GM12878 (cell line): ENCODE measurements around the gene LDLRAD3. TPM values are rescaled to one million over a fixed set of nuclear protein-coding genes. Genes with fewer than 3 reads are reported as not detected.

Experiments
- ATAC-seq: fragments of 200-7000 bp; cut with Tn5 transposase; 3 replicates; pipeline ENCODE4 v1.9.1; 2020; ENCODE audit warnings: mild to moderate bottlenecking, moderate library complexity
- BruUV-seq: library from RNA; stranded (reverse); fragments of 400-500 nt; replicated peaks from 2 replicates; lab custom pipeline; 2021; lab: Mats Ljungman, UMichigan
- CTCF ChIA-PET: fragments of 300-600 bp; sonication (Branson Sonifier 250); formaldehyde crosslinking; extraction: SDS; loops from one replicate; lab custom pipeline; 2021; ENCODE audit warnings: inconsistent platforms; lab: Yijun Ruan, JAX
- POLR2A ChIA-PET: fragments of 350-600 bp; formaldehyde crosslinking; extraction: SDS; loops from one replicate; lab custom pipeline; 2021; ENCODE audit warnings: inconsistent platforms; lab: Charles Lee
- RAD21 ChIA-PET: fragments of 300-600 bp; sonication (Branson Sonifier 250); formaldehyde crosslinking; loops from one replicate; lab custom pipeline; 2023; ENCODE audit warnings: antibody characterized with exemption; ENCODE audit not compliant: unreplicated experiment; lab: Charles Lee
- SMC1A ChIA-PET: fragments of 300-600 bp; sonication (Branson Sonifier 250); formaldehyde crosslinking; loops from one replicate; lab custom pipeline; 2023; ENCODE audit not compliant: unreplicated experiment, uncharacterized antibody; lab: Charles Lee
- DNase-seq: peaks from one replicate; pipeline ENCODE4 v3.0.0-alpha.2; 2011; ENCODE audit warnings: low read depth, low spot score
- FAIRE-seq: peaks from 3 replicates; lab custom pipeline; 2011; peaks lifted over from hg19 to GRCh38; lab: Jason Lieb, UNC
- H2AFZ ChIP-seq: 2 replicates; pipeline ENCODE4 v1.6.0; 2011; ENCODE audit warnings: low read depth, low read length, control low read depth; ENCODE audit not compliant: control insufficient read depth
- H3K27ac ChIP-seq: 2 replicates; pipeline ENCODE4 v1.5.1; 2011; ENCODE audit warnings: control low read depth; ENCODE audit not compliant: control insufficient read depth, insufficient read depth
- H3K27me3 ChIP-seq, 2 experiments: replicated peaks in 1 of 2; 2 replicates each; pipeline versions ENCODE4 v1.6.0 to v1.6.1; 2011; ENCODE audit warnings: low read length in 1 of 2; ENCODE audit not compliant: control insufficient read depth in 2 of 2, insufficient read depth in 2 of 2
- H3K36me3 ChIP-seq, 2 experiments: 2 replicates each; pipeline ENCODE4 v1.5.1; 2011; ENCODE audit warnings: low read length in 1 of 2; ENCODE audit not compliant: control insufficient read depth in 2 of 2, insufficient read depth in 2 of 2
- H3K4me1 ChIP-seq: 2 replicates; pipeline ENCODE4 v1.6.1; 2011; ENCODE audit warnings: mild to moderate bottlenecking, low read length, moderate library complexity, mixed read lengths; ENCODE audit not compliant: control insufficient read depth, insufficient read depth
- H3K4me2 ChIP-seq: 2 replicates; pipeline ENCODE4 v1.6.0; 2011; ENCODE audit warnings: control low read depth; ENCODE audit not compliant: control insufficient read depth, insufficient read depth
- H3K4me3 ChIP-seq: fragments of 200-600 bp; sonication (generic); 2 replicates; pipeline ENCODE4 v1.5.1; 2016
- H3K79me2 ChIP-seq: 2 replicates; pipeline ENCODE4 v1.6.0; 2011; ENCODE audit warnings: low read length; ENCODE audit not compliant: control insufficient read depth, insufficient read depth
- H3K9ac ChIP-seq: 2 replicates; pipeline ENCODE4 v1.8.0; 2011; ENCODE audit warnings: low read length, control low read depth, mixed read lengths; ENCODE audit not compliant: control insufficient read depth, insufficient read depth
- H3K9me3 ChIP-seq: replicated peaks from 3 replicates; pipeline ENCODE4 v1.5.1; 2011; ENCODE audit warnings: mild to moderate bottlenecking, low read length; ENCODE audit not compliant: control insufficient read depth, insufficient read depth
- H4K20me1 ChIP-seq: 2 replicates; pipeline ENCODE4 v1.6.0; 2011; ENCODE audit not compliant: control insufficient read depth, insufficient read depth
- BHLHE40 ChIP-seq, 2 experiments: fragments of 450-650 bp in 1 of 2; IDR thresholded peaks; 2 replicates each; pipeline ENCODE4 v1.6.1; 2011 to 2017; ENCODE audit warnings: low read depth in 2 of 2, borderline replicate concordance in 1 of 2, improper control_type of control experiment in 1 of 2, low read length in 1 of 2, mild to moderate bottlenecking in 1 of 2
- CBFB ChIP-seq: IDR thresholded peaks from 2 replicates; pipeline ENCODE4 v1.6.1; 2016; ENCODE audit warnings: antibody characterized with exemption, low read depth
- CEBPB ChIP-seq, 2 experiments: fragments of 150-350 bp in 1 of 2; IDR thresholded peaks; 2 replicates each; pipeline ENCODE4 v1.6.1; 2012 to 2014; ENCODE audit warnings: low read depth in 2 of 2, low read length in 2 of 2, borderline replicate concordance in 1 of 2, inconsistent platforms in 1 of 2
- EED ChIP-seq: sonication (generic); IDR thresholded peaks from 2 replicates; pipeline ENCODE4 v1.6.1; 2016; ENCODE audit warnings: antibody characterized with exemption, low read depth
- EZH2 ChIP-seq: IDR thresholded peaks from 2 replicates; pipeline ENCODE4 v1.6.1; 2012; ENCODE audit warnings: low read depth, mild to moderate bottlenecking, control low read depth, inconsistent platforms, low read length, borderline replicate concordance; ENCODE audit not compliant: control insufficient read depth
- IKZF1 ChIP-seq: fragments of 450-650 bp; conservative IDR thresholded peaks from 2 replicates; pipeline ENCODE4 v1.6.1; 2017; ENCODE audit warnings: antibody characterized with exemption, mild to moderate bottlenecking
- IKZF2 ChIP-seq, 2 experiments: fragments of 450-650 bp; IDR thresholded peaks; 2 replicates each; pipeline ENCODE4 v1.6.1; 2017; ENCODE audit warnings: mild to moderate bottlenecking in 2 of 2, moderate library complexity in 2 of 2
- JUNB ChIP-seq: IDR thresholded peaks from 2 replicates; pipeline ENCODE4 v1.6.1; 2016; ENCODE audit warnings: antibody characterized with exemption, mild to moderate bottlenecking
- KAT2A ChIP-seq: conservative IDR thresholded peaks from 2 replicates; pipeline ENCODE4 v1.6.1; 2011; ENCODE audit warnings: low read depth, low read length; ENCODE audit not compliant: control insufficient read depth
- MYC ChIP-seq: IDR thresholded peaks from 2 replicates; pipeline ENCODE4 v1.6.1; 2011; ENCODE audit warnings: mild to moderate bottlenecking, low read length, moderate library complexity, inconsistent platforms; ENCODE audit not compliant: insufficient read depth, insufficient replicate concordance, insufficient read length, severe bottlenecking
- NFIC ChIP-seq: IDR thresholded peaks from 2 replicates; pipeline ENCODE4 v1.6.1; 2012; ENCODE audit warnings: low read depth, mild to moderate bottlenecking, inconsistent platforms, low read length, moderate library complexity
- NFYA ChIP-seq: IDR thresholded peaks from 2 replicates; pipeline ENCODE4 v1.6.1; 2011; ENCODE audit warnings: low read depth, mild to moderate bottlenecking, low read length, improper control_type of control experiment, borderline replicate concordance
- NKRF ChIP-seq: fragments of 450-650 bp; conservative IDR thresholded peaks from 2 replicates; pipeline ENCODE4 v1.6.1; 2017; ENCODE audit warnings: mild to moderate bottlenecking, moderate library complexity
- RUNX3 ChIP-seq: IDR thresholded peaks from 2 replicates; pipeline ENCODE4 v1.6.1; 2012; ENCODE audit warnings: low read length, inconsistent platforms
- WRNIP1 ChIP-seq: IDR thresholded peaks from 2 replicates; pipeline ENCODE4 v1.6.1; 2011; ENCODE audit warnings: low read depth, low read length, improper control_type of control experiment, borderline replicate concordance
- WGBS: methylation state at CpG from one replicate; pipeline ENCODE4 v1.1.6; 2016; ENCODE audit warnings: low lambda C conversion rate; ENCODE audit not compliant: insufficient replicate concordance, insufficient coverage; ENCODE audit errors: missing lambda C conversion rate; 5-methylcytosine and 5-hydroxymethylcytosine counted together
- in situ Hi-C: fragments of 300-500 bp; cut with MboI; formaldehyde crosslinking; loops from 9 replicates; pipeline ENCODE4 v1.14.3; 2018; ENCODE audit warnings: mixed read lengths
- intact Hi-C: fragments of 100-400 bp; cut with micrococcal nuclease; formaldehyde crosslinking; loops from one replicate; pipeline ENCODE4 v1.14.2; 2022; ENCODE audit not compliant: unreplicated experiment
- polyA plus RNA-seq, 11 experiments: library from polyadenylated mRNA; depleted of rRNA in 4 of 11; unstranded in 6 of 11; stranded (reverse) in 5 of 11; fragments of >200 nt; fragmentation: Nextera tagmentation in 4 of 11; fragmentation: Illumina TruSeq in 1 of 11; extraction: Ambion mirVana in 4 of 11; extraction: Trizol in 1 of 11; gene quantifications; 1 replicate in 1 of 11; 2 replicates in 10 of 11; pipeline versions ENCODE4 v1.2.1 to v1.2.3, GENCODE V29; 2011 to 2016; ENCODE audit warnings: inconsistent platforms in 2 of 11, missing spikeins in 2 of 11, low read depth in 1 of 11
- total RNA-seq, 4 experiments: library from RNA; depleted of rRNA in 3 of 4; stranded (reverse); fragments of >200 nt in 3 of 4; fragmentation: Illumina TruSeq in 1 of 4; extraction: Trizol in 1 of 4; gene quantifications; 2 replicates each; pipeline versions ENCODE4 v1.2.1 to v1.2.3, GENCODE V29; 2013 to 2021

Gene LDLRAD3
- total and polyA plus RNA-seq, 10 of the 15 experiments (the other 5 are each of a cell fraction or from before 2014, with no cell fraction given): 2.5 to 17.2 (median 10.7) TPM

DNA sequence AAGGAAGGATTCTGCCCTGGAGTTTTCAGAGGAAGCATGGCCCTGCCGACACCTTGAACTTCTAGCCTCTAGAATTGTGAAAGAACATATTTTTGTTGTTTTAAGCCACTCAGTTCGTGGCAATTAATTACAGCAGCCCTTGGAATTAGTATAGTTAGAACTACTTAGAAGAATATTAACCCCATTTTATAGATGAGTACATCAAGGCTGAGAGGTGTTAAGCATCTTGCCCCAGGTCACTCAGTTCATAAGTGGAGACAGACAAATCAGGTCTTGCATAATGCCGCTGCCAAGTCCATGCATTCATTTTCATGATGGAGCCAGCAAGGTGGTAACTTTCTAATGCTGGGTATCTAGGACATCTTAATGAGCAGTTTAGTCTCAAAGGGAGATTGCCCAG, 26.6 kb downstream of the LDLRAD3 start:
- POLR2A ChIA-PET: no interaction called here

GRCh38 chr11:35971841-35972422, 28.1 kb downstream of the LDLRAD3 start:
- ChIA-PET CTCF (interaction anchor here (1.1 to 1.5 kb wide), 2 partner anchors 15 to 150 kb away, joined by 3 to 6 read pairs; no protein-coding TSS in a partner anchor), RAD21 (no interaction called here), SMC1A (interaction anchor here (0.6 to 1.7 kb wide), 7 partner anchors 9 to 303 kb away, joined by 3 to 4 read pairs (median 4); no protein-coding TSS in a partner anchor), POLR2A (interaction anchor here (1.0 kb wide), 1 partner anchor 8 kb away, joined by 3 read pairs; no protein-coding TSS in a partner anchor)
- H3K79me2 ChIP-seq: no peaks in the 10 kb centered on the region
- in situ Hi-C loops (no loop called here), intact Hi-C loops (loop anchor here (5.0 kb wide), 1 partner anchor 65 kb away; no protein-coding TSS in a partner anchor)
- no TSS peak for BruUV-seq
- peak; percentile 67 for ATAC-seq
- no peaks in the 10 kb centered on the region for H3K27me3 ChIP-seq
- peaks cover 3% of the 10 kb centered on the region; the same call in 1 of the 2 replicates for H3K4me1 ChIP-seq
- H4K20me1 ChIP-seq: no peaks in the 10 kb centered on the region
- peak; percentile 25 for DNase-seq
- H3K9ac ChIP-seq: no peak overlapping the region
- H3K4me3 ChIP-seq: no peak overlapping the region
- no peak overlapping the region for H3K4me2 ChIP-seq
- no peaks in the 10 kb centered on the region for H3K36me3 ChIP-seq
- no peaks in the 10 kb centered on the region; the same call in 1 of the 3 replicates for H3K9me3 ChIP-seq
- H2AFZ ChIP-seq: no peak overlapping the region
- 9% methylated on average over 5 of the region's 5 CpGs for WGBS
- FAIRE-seq: no peak
- TF ChIP-seq NFIC: peak; percentile 60; the same call in 1 of the 2 replicates
- no peak for TF ChIP-seq CEBPB (IDR thresholded peaks at IDR 0.05; ENCODE audit: borderline replicate concordance in 1 of 2, low read depth in 2 of 2, low read length in 2 of 2)
- peak; percentile 94 for TF ChIP-seq EED
- peak in 1 of 2 experiments; percentile 24; a peak in 1 of 4 replicates for TF ChIP-seq BHLHE40 (IDR thresholded peaks at IDR 0.05; ENCODE audit: borderline replicate concordance in 1 of 2, low read depth in 2 of 2, low read length in 1 of 2)
- TF ChIP-seq IKZF2 (IDR thresholded peaks at IDR 0.05): peak; percentile 38 to 59; a peak in 2 of 4 replicates
- 0 out of 2 replicates have a peak, but pooled peaks have one; percentile 33 for TF ChIP-seq CBFB
- peak; percentile 52; the same call in 1 of the 2 replicates for TF ChIP-seq IKZF1
- no peak for TF ChIP-seq WRNIP1
- TF ChIP-seq RUNX3: peak; percentile 83; the same call in 1 of the 2 replicates
- peak; percentile 44; the same call in 1 of the 2 replicates for TF ChIP-seq JUNB
- TF ChIP-seq NKRF: no peak
- TF ChIP-seq, all 136 proteins: peak for 8
- no peak overlapping the region for H3K27ac ChIP-seq

More for the DNA sequence above, 26.6 kb downstream of the LDLRAD3 start:
- no peak overlapping the region for H3K9ac ChIP-seq
- ATAC-seq: no peak
- no peak for FAIRE-seq
- SMC1A ChIA-PET: interaction anchor here (2.1 kb wide), 1 partner anchor 8 kb away, joined by 7 read pairs; no protein-coding TSS in a partner anchor
- no peaks in the 10 kb centered on the region for H3K79me2 ChIP-seq
- in situ Hi-C loops: no loop called here
- 23% methylated on average over 3 of the region's 3 CpGs for WGBS
- H2AFZ ChIP-seq: no peak overlapping the region
- H3K4me3 ChIP-seq: no peak overlapping the region
- H3K36me3 ChIP-seq: no peaks in the 10 kb centered on the region
- H4K20me1 ChIP-seq: no peaks in the 10 kb centered on the region
- TF ChIP-seq KAT2A (no peak), EZH2 (no peak), MYC (no peak), NFYA (no peak)
- no peak overlapping the region for H3K4me2 ChIP-seq
- H3K27me3 ChIP-seq: no peaks in the 10 kb centered on the region
- intact Hi-C loops: loop anchor here (5.0 kb wide), 1 partner anchor 63 kb away; no protein-coding TSS in a partner anchor
- H3K27ac ChIP-seq: no peak overlapping the region
- CTCF ChIA-PET: interaction anchor here (1.8 kb wide), 1 partner anchor 148 kb away, joined by 8 read pairs; no protein-coding TSS in a partner anchor
- H3K9me3 ChIP-seq: no peaks in the 10 kb centered on the region; the same call in 1 of the 3 replicates
- no TSS peak for BruUV-seq
- RAD21 ChIA-PET: interaction anchor here (1.7 kb wide), 1 partner anchor 148 kb away, joined by 7 read pairs; no protein-coding TSS in a partner anchor
- no peak for DNase-seq
- H3K4me1 ChIP-seq: peaks cover 3% of the 10 kb centered on the region; the same call in 1 of the 2 replicates
